Upper lobe of left lung (tissue), 4 donors: Measurements from ENCODE around the gene SLCO1A2.
"Not testable (repeated sequence)": the region's sequence is repeated elsewhere in the genome, so short reads cannot be mapped to it uniquely, and the experiment has no call there.

Experiments
- CTCF ChIP-seq, 6 experiments: fragments of 450-650 bp in 4 of 6; fragments of 200-600 bp in 2 of 6; sonication (generic) in 2 of 6; IDR thresholded peaks; one replicate each; pipeline ENCODE4 v1.5.1; 2016 to 2019; ENCODE audit warnings: antibody characterized with exemption in 6 of 6
- EP300 ChIP-seq, 4 donors: sonication (generic); formaldehyde crosslinking; IDR thresholded peaks; one replicate each; pipeline ENCODE4 v1.5.1; 2017; ENCODE audit warnings: antibody characterized with exemption in 4 of 4, control low read depth in 2 of 4
- POLR2A ChIP-seq, 4 donors: fragments of 450-650 bp; IDR thresholded peaks; one replicate each; pipeline ENCODE4 v1.5.1; 2016 to 2017; ENCODE audit warnings: antibody characterized with exemption in 4 of 4, mild to moderate bottlenecking in 2 of 4
- POLR2AphosphoS5 ChIP-seq, 2 donors: sonication (generic); formaldehyde crosslinking; IDR thresholded peaks; one replicate each; pipeline ENCODE4 v1.5.1; 2017; ENCODE audit warnings: antibody characterized with exemption in 2 of 2

- TF ChIP-seq CTCF, POLR2A, EP300, POLR2AphosphoS5 (IDR thresholded peaks at IDR 0.05): not testable (repeated sequence)
Measured at GRCh38 chr12:21360632-21361031, 25.9 kb upstream of the SLCO1A2 start.
